ENCODE data around the gene MRPL21. TPM values are rescaled to one million over a fixed set of nuclear protein-coding genes. Genes with fewer than 3 reads are reported as not detected.

MRPL21 gene
- total and polyA plus RNA-seq, 2 of the 8 experiments (the other 6 are each of a cell fraction or from before 2014, with no cell fraction given): 102 to 107 TPM

DNA sequence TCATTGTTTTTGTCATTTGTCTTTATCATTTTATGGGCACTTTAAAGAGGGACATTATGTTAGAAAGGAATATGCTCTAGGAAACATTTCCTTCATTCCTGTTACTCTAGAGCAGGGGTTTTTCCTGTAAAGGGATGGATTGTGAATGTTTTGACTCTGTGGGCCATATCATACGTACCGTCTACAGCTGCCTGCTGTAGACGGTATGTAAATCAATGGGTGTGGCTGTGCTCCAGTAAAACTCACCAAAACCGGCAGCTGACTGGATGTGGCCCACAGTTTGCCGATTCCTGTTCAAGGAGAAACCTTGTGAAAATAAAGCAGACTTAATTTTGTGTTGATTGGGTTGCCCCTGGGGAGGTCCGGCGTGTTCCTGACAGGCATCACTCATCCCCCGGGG, 7.3 kb upstream of the MRPL21 start (continued):
- no peak for TF ChIP-seq BACH1 (IDR thresholded peaks at IDR 0.05; ENCODE audit: low read length)
- TF ChIP-seq, protein P1, sequence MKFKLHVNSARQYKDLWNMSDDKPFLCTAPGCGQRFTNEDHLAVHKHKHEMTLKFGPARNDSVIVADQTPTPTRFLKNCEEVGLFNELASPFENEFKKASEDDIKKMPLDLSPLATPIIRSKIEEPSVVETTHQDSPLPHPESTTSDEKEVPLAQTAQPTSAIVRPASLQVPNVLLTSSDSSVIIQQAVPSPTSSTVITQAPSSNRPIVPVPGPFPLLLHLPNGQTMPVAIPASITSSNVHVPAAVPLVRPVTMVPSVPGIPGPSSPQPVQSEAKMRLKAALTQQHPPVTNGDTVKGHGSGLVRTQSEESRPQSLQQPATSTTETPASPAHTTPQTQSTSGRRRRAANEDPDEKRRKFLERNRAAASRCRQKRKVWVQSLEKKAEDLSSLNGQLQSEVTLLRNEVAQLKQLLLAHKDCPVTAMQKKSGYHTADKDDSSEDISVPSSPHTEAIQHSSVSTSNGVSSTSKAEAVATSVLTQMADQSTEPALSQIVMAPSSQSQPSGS (IDR thresholded peaks at IDR 0.05; ENCODE audit: low read length): no peak
- no peak for TF ChIP-seq HDAC2 (IDR thresholded peaks at IDR 0.05; ENCODE audit: borderline replicate concordance in 1 of 2, low read depth in 2 of 2, low read length in 2 of 2)
- TF ChIP-seq CBX5 (IDR thresholded peaks at IDR 0.05; ENCODE audit: low read depth, low read length): no peak
